HG03520 (cell line): ENCODE measurements around the gene UBAC1.
"Not testable (repeated sequence)": the region's sequence is repeated elsewhere in the genome, so short reads cannot be mapped to it uniquely, and the experiment has no call there.

Experiments
- ATAC-seq: cut with Tn5 transposase; IDR thresholded peaks from one replicate; pipeline ENCODE4 v1.9.1; 2021; ENCODE audit warnings: mild to moderate bottlenecking, moderate library complexity; ENCODE audit not compliant: unreplicated experiment

UBAC1 gene

DNA sequence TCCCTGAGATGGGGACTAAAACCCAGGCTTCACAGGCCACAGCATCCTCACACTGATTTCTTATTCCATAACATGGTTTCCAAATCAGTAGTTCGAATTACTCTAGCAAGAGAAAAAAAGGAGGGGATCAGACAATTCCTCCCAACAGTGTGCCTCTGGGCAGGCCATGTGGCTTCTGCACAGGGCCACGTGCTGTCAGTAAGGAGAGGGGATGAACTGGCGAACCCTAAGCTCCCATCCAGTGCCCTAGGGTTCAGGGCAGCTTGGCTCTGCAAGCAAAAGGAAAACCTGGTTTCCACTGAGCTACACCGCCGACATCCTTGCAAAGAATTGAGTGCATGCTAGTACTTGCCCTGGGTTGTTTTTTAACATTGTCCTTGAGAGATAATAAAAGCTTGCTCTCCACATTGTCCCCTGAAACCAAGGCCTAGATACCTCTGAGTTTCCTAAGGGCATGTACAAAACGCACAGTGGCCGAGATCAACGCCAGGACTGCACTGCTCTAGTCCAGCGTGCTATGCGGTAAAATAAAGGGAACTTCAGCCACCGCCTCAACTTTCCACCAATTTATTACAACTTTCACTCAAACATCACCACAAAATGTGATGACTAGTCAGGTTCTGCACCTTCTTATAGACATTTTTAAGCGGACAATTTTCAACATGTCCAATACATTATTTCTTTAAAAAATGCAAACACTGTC, 58.4 kb downstream of the UBAC1 start:
- ATAC-seq, result no peak

DNA sequence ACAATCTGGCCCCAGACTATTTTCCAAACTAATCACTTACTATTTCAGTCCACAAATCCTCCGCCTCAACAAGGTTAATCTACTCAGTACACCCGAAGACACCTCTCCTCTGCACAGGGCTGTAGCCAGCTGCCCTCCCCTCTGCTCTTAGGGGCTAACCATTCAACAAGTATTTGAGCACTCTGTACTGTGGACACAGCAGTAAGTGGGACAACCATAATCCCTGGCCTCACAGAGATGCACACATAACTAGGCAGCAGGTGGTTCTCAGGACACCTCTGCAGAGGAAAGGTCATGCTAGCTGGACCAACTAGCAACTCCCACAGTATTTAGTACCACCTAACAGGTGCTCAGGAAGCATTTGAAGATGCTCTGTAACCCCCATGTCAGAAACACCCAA, 59.3 kb downstream of the UBAC1 start:
- no peak for ATAC-seq

DNA sequence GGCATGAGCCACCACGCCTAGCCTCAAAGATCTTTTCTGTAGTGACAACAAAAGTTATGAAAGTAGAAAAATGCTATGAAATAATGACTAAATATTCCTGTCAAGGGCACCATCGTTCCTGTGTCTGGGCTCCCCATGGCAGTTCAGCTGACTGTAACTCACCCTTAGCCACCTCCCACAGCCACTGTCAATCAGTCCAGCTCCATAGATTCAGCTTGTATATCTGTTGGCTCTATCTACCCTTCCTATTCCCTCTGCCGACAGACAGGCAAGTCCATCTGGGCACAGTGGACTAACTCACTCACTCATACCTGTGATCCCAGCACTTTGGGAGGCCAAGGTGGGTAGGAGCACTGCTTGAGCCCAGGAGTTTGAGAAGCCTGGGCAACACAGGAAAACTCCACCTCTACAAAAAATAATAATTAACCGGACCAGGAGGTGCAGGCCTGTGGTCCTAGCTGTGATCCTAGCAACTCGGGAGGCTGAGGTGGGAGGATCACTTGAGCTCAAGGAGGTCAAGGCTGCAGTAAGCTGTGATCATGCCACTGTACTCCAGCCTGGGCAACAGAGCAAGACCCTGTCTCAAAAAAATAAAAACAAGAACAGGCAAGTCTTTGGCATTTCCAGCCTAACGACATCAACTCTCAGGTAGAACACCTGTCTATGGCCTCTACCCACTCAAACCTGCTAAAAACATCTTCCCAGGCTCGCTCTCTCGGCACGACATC, 60.0 kb downstream of the UBAC1 start:
- ATAC-seq, result no peak

DNA sequence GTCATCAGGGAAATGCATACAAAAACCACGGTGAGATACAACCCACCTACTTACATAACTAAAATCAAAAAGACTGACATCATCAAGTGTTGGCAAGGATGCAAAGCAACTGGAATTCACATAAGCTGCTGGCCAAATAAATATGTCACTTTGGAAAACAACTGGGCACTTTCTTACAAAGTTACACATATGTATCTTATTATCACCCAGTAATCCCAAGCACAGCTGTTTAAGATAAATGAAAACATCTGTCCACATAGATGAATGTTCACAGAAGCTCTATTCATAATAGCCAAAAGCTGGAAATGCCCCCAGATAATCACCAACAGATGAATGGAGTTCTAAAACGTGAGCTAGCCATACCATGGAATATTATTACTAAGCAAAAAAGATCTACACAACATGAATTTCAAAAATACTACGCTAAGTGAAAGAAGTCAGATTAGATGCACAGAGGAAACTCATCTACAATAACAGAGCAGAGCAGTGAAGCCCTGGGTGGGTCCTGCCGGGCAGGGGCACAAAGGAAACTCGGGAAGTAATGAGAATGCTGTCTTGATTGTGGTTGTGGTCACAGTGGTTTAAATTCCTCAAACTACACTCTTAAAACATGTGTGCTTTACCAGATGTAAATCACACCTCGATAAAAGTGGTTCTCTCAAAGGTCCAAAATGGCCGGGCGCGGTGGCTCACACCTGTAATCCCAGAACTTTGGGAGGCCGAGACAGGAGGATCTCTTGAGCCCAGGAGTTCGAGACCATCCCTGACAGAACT, 62.4 kb downstream of the UBAC1 start:
- ATAC-seq, result no peak

DNA sequence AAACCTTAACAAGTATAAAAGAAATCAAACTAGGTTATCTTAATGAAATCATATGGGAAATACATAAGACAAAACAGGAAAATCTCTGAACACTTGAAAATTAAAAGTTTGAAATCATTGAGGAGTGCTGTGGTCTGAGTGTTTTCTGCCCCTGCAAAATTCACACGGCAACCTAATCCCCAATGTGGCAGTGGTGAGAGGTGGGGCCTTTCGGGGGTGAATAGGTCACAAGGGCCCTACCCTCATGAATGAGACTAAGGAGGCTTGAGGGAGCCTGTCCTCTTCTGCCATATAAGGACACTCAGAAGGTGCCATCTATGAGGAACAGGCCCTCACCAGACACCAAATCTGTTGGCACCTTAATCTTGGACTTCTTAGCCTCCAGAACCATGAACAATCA, 64.5 kb downstream of the UBAC1 start:
- ATAC-seq, result no peak

DNA sequence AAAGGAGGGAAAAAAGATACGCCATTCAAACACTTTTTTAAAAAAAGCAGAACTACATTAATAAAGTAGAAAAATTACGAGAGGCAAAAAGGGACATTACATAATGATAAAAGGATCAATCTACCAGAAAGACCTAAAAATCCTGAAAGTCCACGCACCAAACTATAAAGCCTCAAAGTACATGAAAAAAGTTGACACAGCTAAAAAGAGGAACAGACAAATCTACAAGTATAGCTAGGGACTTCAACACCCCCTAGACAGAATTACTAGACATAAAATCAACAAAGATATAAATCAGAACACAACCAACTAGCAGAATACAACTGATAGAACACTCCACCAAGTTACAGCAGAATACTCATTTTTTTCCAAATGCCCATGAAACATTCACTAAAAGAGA, 65.0 kb downstream of the UBAC1 start:
- ATAC-seq, result no peak

DNA sequence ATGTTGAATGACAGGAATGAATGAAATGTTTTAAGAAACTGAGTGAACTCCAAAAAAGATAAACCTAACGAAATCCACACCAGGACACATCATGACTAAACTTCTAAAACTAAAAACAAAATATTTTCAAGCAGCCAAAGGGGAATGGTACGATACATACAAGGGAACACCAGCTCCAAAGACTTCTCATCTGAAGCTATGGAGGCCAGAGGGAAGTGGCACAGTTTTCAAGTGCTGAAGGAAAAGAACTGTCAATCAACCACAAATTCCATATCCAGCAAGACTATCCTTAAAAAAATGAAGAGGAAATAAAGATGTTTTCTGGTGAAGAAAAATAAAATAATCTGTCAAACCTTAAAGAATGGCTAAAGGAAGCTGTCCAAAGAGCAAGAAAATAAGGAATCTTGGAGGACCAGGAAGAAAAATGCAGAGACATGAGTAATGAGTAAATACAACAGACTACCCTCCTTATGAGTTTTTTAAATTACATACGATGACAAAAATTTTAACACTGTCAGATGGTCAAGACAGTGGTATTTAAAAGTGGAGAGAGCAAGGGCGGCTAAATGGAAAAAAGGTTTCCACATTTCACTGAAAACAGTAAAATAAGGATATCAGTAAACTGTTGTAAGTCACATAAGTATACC, 65.8 kb downstream of the UBAC1 start:
- ATAC-seq, result no peak

DNA sequence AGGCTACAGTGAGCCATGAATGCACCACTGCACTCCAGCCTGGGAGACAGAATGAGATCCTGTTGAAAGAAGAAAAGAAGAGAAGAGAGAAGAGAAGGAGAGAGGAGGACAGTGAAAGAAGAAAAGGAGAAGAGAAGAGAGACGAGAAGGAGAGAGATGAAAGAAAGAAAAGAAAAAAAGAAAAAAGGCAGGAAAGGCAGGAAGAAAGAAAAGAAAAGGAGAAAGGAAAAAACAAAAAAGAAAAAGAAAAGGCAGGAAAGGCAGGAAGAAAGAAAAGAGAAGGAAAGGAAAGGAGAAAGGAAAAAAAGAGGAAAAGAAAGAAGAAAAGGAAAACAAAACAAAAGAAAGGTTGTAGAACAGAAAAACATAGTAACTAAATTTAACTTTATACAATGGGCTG, 68.1 kb downstream of the UBAC1 start:
- no peak for ATAC-seq

DNA sequence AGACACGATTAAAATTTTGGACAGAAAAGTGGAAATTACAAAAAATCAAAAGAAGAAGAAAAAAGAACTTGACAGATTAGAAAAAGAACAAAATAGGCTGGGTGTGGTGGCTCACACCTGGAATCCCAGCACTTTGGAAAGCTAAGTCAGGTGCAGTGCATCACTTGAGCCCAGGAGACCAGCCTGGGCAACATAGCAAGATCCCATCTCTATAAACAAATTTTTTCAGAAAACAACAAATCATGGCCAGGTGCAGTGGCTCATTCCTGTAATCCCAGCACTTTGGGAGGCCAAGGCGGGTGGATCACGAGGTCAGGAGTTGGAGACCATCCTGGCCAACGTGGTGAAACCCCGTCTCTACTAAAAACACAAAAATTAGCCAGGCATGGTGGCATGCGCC, 68.8 kb downstream of the UBAC1 start:
- not testable (repeated sequence) for ATAC-seq

DNA sequence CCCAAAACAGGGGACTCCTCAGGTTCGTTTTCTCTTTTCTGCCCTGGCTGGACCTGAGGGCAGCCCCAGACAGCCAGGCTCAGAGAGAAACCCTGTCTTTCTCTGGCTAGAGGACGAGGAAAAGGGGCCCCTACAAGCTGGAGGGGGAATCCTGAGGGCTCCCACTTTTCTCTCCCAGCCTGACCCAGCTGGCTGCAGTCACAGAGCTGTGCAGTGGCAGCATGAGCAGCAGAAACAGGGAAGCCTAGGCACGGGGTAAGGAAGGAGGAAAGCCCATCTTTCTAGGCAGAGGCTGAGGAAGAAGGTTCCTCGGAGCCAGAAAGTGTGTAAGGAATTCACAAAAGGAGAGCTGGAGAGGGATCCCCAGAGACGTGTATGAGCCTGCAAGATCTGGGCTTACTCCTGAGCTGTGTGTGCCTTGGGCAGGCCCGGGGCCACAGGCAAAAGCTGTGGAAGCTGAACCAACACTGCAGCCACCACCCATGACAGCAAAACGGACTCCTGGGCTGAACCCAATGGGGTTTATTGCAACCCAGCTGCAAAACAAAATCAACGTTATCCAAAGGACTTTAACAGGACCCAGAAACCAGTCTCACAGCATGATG, 70.0 kb downstream of the UBAC1 start:
- ATAC-seq, result no peak

DNA sequence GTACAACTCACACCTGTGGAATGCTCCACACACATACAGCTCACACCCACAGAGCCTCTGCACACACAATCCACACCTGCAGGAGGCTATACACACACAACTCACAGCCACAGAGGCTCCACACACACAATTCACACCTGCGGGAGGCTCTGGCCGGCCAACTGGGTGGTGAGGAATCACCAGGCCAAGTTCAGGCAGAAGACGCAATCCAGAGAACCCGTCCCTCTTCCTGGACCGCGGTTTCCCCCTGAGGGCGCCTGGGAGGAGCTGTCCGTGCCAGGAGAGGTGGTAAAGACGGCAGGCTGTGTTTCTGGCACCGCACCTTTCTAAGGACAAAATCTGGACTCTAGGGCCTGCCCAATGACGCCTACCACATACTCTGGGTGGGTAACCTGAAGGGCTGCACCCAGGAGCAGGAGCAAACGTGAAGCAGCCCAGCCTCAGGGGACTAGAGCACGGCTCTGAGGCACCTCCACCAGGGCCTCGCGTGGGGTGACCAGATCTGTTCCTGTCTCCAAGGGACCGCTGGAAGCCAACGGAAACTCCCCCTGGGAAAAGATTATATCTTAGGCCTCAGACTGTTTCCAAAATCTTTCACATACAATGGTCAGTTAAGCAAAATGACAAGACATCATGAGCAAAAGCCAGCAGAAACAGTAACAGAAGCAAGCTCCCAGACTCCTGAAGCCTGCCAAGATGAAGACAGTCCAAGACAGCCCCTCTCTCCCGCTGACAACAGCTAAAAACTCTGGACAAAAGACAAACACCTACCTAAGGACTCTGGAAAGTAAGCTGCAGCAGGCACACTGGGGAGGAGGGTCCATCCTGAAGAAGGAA, 70.8 kb downstream of the UBAC1 start:
- no peak for ATAC-seq

DNA sequence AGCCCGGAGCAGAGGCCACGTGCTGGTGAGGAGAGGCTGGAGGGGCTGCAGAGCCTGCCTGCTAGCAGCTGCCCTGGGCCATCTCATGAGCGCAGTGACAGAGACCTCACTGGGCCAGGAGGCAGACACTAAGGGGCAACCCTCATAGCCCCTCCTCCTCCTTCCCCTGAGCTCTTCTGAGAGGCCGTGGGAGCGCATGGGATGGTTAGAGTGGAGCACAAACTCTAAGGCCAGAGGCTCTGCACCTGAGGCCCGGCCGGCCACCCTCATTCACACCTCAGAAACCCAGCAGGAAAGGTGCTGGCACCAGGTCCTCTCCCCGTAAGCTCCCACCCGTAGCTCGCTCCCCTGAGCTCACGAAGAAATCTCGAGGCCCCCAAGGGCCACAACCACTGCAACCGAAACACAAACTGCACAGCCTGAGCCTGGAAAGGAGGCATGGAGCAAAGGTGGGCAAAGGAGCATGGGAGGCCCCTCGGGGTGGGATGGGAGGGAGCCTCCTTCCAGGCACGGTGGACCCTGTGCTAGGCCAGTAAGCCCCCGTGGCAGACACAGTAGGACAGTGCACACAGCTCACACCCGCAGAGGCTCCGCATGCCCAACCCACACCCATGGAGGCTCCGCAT, 71.5 kb downstream of the UBAC1 start:
- no peak for ATAC-seq

DNA sequence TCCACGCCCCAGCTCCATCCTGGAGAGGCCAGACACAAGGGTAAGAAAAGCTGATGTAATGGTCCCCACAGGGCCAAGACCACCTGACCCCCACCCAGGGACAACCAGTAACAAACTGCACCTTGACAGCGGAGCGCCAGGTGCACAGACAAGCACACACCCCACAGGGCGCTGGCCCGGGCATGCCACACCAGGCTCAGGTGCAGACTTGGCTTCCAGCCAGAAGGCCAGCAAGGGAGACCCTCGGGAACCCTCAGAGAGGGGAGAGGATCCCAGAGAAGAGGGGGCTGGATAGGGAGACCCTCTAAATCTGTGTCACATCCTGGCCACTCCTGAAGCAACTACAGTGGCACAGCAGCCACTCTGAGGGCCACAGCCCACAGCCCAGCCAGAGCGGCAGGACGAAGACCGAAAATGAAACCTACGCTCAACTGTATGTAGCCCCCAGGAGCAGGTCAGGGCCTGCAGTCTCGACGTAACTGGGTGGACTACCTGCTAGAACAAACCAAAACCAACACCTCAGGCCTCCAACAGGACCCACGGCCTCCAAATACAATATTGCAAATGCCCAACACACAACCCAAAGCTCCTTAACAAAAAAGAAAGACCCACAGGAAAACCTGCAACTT, 72.3 kb downstream of the UBAC1 start:
- ATAC-seq, result no peak

DNA sequence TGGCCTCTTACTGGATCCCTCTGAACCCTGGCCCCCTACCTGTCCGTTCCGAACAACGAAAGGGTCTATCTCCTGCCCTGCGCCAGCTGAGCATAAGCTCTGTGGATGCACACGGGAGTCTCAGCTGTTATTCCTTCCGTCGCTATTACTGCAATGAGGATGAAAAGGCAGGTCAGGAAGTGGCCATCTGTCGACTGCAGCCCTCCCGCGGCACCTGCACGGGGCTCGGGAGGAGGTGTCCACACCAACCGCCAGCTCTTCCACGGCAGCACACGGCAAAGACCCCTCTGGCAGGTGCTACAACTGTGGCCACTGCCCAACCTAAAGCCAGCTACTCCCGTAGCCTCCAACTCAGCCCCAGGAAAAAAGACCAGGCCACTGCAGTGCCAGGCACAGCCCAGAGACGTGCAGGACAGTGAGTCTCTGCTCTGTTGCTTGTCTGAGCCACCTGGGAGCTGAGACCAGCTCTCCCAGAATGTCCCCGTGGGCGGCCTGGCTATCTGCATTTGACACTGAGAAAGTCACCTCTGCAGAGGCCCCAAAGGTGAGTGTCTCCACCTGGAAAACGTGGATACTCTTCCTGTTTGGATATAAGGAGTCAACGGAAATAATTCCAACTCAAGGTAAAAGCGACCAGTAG, 72.9 kb downstream of the UBAC1 start:
- no peak for ATAC-seq

DNA sequence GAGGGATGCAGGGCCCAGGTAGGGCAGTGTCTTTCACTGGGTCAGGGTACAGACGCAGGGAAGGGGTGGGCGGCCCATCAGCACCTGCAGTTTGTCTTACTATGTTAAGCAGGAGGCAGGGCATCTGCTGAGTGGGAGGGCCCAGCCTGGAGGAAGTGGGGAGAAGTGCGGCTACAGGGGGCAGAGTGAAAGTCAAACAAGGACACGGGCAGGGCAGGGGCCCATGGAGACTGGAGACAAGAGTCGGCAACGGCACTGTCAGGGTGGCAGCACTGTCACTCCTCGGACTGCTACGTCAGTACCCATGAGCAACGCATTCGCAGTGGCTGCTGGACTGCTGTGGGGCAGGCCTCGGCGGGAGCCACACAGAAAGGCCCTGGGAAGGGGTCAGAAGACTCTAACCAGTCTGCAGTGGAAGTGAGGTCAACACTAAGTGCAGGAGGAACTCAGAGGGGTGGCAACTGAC, 73.6 kb downstream of the UBAC1 start:
- ATAC-seq, result no peak

DNA sequence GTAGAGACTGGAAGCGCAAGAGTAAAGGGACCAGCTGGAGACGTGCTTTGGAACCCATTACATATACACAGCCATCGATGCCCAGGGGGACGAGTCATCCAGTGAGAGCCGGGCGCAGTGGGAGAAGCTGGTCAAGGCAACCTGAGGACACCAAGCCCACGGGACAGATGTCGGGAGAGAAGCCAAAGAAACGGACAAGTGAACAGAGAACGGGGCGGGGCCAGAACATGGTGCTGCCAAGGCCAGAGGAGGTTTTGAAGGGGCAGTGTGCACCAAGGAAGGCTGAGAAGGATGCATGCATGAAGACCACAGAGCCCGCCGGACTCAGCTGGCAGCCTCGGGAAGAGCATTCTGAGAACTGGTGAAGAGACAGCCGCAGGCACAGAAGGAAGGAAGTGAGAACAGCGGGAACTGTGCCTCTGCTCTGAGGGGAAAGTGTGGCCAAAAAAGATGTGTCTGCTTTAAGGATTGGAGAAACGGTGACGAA, 74.1 kb downstream of the UBAC1 start:
- no peak for ATAC-seq

DNA sequence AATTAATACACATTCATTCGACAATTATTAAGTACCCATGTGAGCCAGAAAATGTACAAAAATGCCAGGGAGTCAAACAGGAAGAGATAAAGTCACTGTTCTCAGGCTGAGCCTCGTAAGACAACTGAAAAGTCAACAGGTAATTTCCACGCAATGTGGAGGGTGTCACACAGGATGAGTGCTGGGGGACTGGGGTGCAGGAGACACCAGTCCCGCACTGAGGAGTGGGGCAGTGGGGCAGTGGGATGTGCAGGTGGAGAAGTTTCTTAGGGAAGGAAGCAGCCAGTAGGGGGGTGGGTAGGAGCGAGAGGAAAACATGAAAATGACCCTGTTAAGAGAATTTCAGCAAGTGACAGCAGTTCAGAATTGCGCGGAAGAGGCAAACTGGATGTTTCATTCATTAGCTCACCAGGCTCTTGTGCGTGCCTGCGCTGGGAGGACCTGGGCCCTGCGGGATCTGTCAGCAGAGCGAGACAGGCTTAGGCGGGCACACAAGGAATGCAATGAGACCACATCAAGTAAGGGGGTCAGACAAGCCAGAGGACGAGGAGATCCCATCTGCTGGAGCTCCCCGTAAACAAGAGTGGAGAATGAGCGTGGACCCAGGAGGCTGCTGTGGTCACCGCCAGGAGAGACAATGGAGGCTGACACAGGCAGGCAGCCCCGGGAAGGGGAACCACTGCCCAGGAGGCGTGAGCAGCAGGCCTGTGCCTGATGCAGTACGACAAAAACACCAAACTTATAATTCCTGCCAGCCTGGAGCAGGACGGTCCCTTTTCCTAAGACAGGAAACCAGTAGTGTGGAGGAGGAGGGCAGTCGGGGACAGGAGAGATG, 74.8 kb downstream of the UBAC1 start:
- ATAC-seq, result no peak
